ENCODE data around the gene B3GALT6.

The B3GALT6 gene

DNA sequence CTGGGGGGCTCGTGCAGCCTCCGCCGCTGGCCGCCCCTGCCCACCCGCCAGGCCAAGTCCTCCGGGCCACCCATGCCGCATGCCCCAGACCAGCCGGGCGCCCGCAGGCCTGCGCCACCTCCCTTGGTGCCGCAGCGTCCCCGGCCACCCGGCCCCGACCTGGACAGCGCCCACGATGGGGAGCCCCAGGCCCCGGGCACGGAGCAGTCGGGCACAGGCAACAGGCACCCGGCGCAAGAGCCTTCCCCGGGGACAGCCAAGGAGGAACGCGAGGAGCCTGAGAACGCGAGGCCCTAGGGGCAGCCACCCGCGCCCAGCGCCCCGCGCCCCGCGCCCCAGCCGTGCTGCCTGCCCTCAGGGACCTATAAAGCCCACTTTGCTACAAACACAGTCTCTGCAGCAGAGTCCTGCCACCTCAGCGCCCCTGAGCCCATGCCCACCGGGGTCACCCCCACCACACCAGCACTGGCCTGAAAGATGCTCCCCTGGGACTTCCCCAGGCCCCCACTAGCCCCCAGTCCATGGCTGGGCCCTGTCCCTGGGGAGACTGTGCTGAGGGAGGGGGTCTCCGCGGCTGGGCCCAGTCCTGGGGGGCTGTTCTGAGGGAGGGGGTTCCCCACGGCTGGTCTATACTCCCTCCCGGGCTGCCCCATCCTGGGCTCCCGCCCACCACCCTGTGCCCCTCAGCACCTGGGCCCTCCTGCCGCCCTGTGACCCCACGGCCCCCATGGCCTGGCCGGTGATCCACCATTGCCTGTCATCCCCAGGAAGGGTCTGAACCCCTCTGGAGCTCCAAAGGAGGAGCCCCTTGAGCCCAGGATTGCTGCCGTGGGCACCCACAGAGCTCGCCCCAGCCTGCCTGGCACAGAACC lies 34.2 kb upstream of the B3GALT6 start:
- no peak overlapping the region for H3K4me2 ChIP-seq (ENCODE audit: low read length)
- no CpG with 5 or more reads among the region's 48 CpGs for WGBS (ENCODE audit: extremely low coverage, insufficient coverage, insufficient read length)
- no peak overlapping the region for H2AK5ac ChIP-seq (ENCODE audit: low read length)
- no peak overlapping the region for H2BK120ac ChIP-seq (ENCODE audit: insufficient read depth, low read length, poor library complexity)
- H4K91ac ChIP-seq (ENCODE audit: low read depth, low read length) = no peak overlapping the region
- H2BK5ac ChIP-seq (ENCODE audit: low read depth, low read length, poor library complexity) = no peak overlapping the region
- H3K4me3 ChIP-seq (ENCODE audit: low read depth, low read length) = no peak overlapping the region
- no peak overlapping the region for H3K9ac ChIP-seq (ENCODE audit: low read length)
- no peak for DNase-seq
- H3K4me1 ChIP-seq (ENCODE audit: control insufficient read depth in 1 of 2, insufficient read depth in 2 of 2, low read length in 2 of 2) = peaks cover 0 to 3% of the 10 kb centered on the region in 2 experiments
- H3K23ac ChIP-seq (ENCODE audit: low read length) = no peak overlapping the region
- no peak overlapping the region for H3K4ac ChIP-seq (ENCODE audit: low read depth, low read length)
- no peak overlapping the region for H3K18ac ChIP-seq (ENCODE audit: low read length)
- H2BK12ac ChIP-seq (ENCODE audit: low read length) = no peak overlapping the region
- peaks cover 14% of the 10 kb centered on the region for H3K27me3 ChIP-seq (ENCODE audit: insufficient read depth, low read length)
- no peak overlapping the region for H3K27ac ChIP-seq (ENCODE audit: low read depth, low read length)
- no peaks in the 10 kb centered on the region for H3K79me2 ChIP-seq (ENCODE audit: control insufficient read depth, insufficient read depth, low read length, poor library complexity)
- H2AFZ ChIP-seq (ENCODE audit: insufficient read depth, low read length, poor library complexity) = no peak overlapping the region
- H4K12ac ChIP-seq (ENCODE audit: low read depth, low read length) = no peak overlapping the region
- peaks cover 11% of the 10 kb centered on the region for H3K9me3 ChIP-seq (ENCODE audit: insufficient read depth, low read depth, low read length)
- H3K36me3 ChIP-seq (ENCODE audit: control insufficient read depth in 1 of 2, insufficient read depth in 2 of 2, low read length in 2 of 2) = no peaks in the 10 kb centered on the region
- H3K14ac ChIP-seq (ENCODE audit: low read length) = no peak overlapping the region
- peaks cover 1% of the 10 kb centered on the region for H3K79me1 ChIP-seq (ENCODE audit: low read length)
- no peak overlapping the region for H4K8ac ChIP-seq (ENCODE audit: low read depth, low read length)

DNA sequence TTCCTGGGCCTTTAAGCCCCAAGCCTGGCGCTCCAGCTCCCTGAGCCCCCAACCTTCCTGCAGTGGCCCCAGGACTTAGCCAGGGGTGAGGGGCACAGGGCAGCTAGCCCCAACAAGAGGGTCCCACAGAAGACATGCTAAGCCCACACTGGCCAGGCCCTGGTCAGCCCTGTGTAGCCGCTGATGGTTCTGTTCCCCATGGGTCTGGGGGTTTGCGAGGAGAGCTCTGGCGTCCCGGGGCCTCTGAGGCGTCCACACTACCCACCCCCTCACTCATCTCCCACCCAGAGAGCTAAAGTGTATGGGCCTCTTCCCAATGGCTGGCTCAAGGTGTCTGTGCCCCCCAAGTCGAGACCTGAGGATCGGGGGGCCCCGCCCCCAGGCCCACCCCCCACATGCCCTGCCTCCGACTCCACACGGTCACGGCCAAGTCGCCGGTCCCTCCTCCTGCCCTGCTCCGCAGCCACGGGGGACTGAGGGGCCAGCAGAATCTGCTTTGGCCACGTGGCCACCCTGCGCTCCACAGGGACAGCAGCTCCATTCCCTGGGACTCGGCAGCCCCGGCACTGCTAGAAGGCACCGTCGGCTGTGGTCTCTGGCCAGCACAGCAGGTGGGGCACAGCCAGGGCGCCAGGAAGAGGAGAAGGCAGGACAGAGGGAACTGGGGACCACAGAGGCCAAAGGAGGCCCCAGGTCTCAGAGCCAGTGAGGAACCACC lies 33.5 kb upstream of the B3GALT6 start:
- Histone ChIP-seq H3K36me3 (ENCODE audit: control insufficient read depth in 1 of 2, insufficient read depth in 2 of 2, low read length in 2 of 2) (no peaks in the 10 kb centered on the region), H3K14ac (ENCODE audit: low read length) (no peak overlapping the region), H3K23ac (ENCODE audit: low read length) (no peak overlapping the region), H3K79me1 (ENCODE audit: low read length) (peaks cover 1% of the 10 kb centered on the region), H3K4me2 (ENCODE audit: low read length) (no peak overlapping the region), H4K91ac (ENCODE audit: low read depth, low read length) (no peak overlapping the region), H3K79me2 (ENCODE audit: control insufficient read depth, insufficient read depth, low read length, poor library complexity) (no peaks in the 10 kb centered on the region), H2AFZ (ENCODE audit: insufficient read depth, low read length, poor library complexity) (no peak overlapping the region), H3K4me3 (ENCODE audit: low read depth, low read length) (no peak overlapping the region), H3K9ac (ENCODE audit: low read length) (no peak overlapping the region), H2AK5ac (ENCODE audit: low read length) (no peak overlapping the region), H3K27ac (ENCODE audit: low read depth, low read length) (no peak overlapping the region), H2BK5ac (ENCODE audit: low read depth, low read length, poor library complexity) (no peak overlapping the region), H3K18ac (ENCODE audit: low read length) (no peak overlapping the region), H3K4ac (ENCODE audit: low read depth, low read length) (no peak overlapping the region), H3K9me3 (ENCODE audit: insufficient read depth, low read depth, low read length) (peaks cover 11% of the 10 kb centered on the region), H2BK12ac (ENCODE audit: low read length) (no peak overlapping the region), H4K12ac (ENCODE audit: low read depth, low read length) (no peak overlapping the region), H4K8ac (ENCODE audit: low read depth, low read length) (no peak overlapping the region), H3K4me1 (ENCODE audit: control insufficient read depth in 1 of 2, insufficient read depth in 2 of 2, low read length in 2 of 2) (peaks cover 0 to 3% of the 10 kb centered on the region in 2 experiments), H3K27me3 (ENCODE audit: insufficient read depth, low read length) (peaks cover 14% of the 10 kb centered on the region), H2BK120ac (ENCODE audit: insufficient read depth, low read length, poor library complexity) (no peak overlapping the region)
- WGBS (ENCODE audit: extremely low coverage, insufficient coverage, insufficient read length) = no CpG with 5 or more reads among the region's 23 CpGs
- DNase-seq = no peak

DNA sequence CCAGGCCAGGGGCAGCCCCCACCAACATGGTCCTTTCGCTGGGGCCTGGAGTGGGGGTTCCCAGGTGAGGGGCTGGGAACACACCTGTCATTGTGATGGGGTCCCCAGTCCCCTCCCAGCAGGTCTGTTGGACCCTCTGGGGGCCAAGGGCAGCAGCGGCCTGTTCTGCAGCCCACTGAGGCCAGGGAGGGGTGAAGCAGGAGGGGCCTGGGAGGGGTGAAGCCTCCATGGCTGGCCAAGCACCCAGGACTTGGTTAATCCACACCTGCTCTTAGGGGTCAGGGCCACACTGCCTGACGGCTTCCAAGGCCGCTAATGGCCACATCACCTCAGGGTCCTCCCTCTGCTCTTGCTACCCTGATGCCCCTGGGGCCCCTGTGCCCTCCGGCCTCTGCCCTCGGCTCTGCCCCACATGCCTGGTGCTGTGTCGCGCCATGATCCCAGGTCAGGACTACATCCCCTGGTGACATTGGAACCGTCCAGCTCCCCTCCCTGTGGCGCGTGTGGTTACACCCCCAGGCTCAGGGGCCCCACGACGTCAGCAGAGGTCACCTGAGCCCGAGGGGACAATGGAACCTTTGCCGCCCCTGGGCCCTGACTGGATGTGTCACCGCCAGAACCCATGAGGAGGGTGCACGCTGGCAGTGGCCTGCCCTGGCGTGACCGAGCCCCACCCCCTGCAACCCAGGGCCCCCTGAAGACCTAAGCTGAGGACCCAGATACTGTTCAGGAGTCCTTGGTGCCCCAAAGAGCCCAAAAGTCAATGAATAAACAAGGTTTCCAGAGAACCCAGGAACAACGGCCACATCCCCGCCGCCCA lies 32.7 kb upstream of the B3GALT6 start:
- no peak overlapping the region for H3K18ac ChIP-seq (ENCODE audit: low read length)
- H3K4me3 ChIP-seq (ENCODE audit: low read depth, low read length) = no peak overlapping the region
- no peak for DNase-seq
- no peak overlapping the region for H3K4ac ChIP-seq (ENCODE audit: low read depth, low read length)
- H3K4me1 ChIP-seq (ENCODE audit: control insufficient read depth in 1 of 2, insufficient read depth in 2 of 2, low read length in 2 of 2) = peaks cover 0 to 3% of the 10 kb centered on the region in 2 experiments
- no peak overlapping the region for H4K91ac ChIP-seq (ENCODE audit: low read depth, low read length)
- H3K36me3 ChIP-seq (ENCODE audit: control insufficient read depth in 1 of 2, insufficient read depth in 2 of 2, low read length in 2 of 2) = no peaks in the 10 kb centered on the region
- H3K9me3 ChIP-seq (ENCODE audit: insufficient read depth, low read depth, low read length) = peaks cover 9% of the 10 kb centered on the region
- no peak overlapping the region for H2BK12ac ChIP-seq (ENCODE audit: low read length)
- no peak overlapping the region for H2AK5ac ChIP-seq (ENCODE audit: low read length)
- no peak overlapping the region for H3K23ac ChIP-seq (ENCODE audit: low read length)
- no peak overlapping the region for H4K8ac ChIP-seq (ENCODE audit: low read depth, low read length)
- no peaks in the 10 kb centered on the region for H3K79me2 ChIP-seq (ENCODE audit: control insufficient read depth, insufficient read depth, low read length, poor library complexity)
- WGBS (ENCODE audit: extremely low coverage, insufficient coverage, insufficient read length) = no CpG with 5 or more reads among the region's 22 CpGs
- no peak overlapping the region for H2AFZ ChIP-seq (ENCODE audit: insufficient read depth, low read length, poor library complexity)
- H4K12ac ChIP-seq (ENCODE audit: low read depth, low read length) = no peak overlapping the region
- no peak overlapping the region for H2BK120ac ChIP-seq (ENCODE audit: insufficient read depth, low read length, poor library complexity)
- H3K14ac ChIP-seq (ENCODE audit: low read length) = no peak overlapping the region
- H2BK5ac ChIP-seq (ENCODE audit: low read depth, low read length, poor library complexity) = no peak overlapping the region
- H3K27ac ChIP-seq (ENCODE audit: low read depth, low read length) = no peak overlapping the region
- H3K27me3 ChIP-seq (ENCODE audit: insufficient read depth, low read length) = peaks cover 14% of the 10 kb centered on the region
- H3K9ac ChIP-seq (ENCODE audit: low read length) = no peak overlapping the region
- H3K4me2 ChIP-seq (ENCODE audit: low read length) = no peak overlapping the region
- H3K79me1 ChIP-seq (ENCODE audit: low read length) = peaks cover 1% of the 10 kb centered on the region

Measured in trophoblast cell (in vitro differentiated cells and primary cell).